ENCODE results near the gene PSEN1. TPM values are rescaled to one million over a fixed set of nuclear protein-coding genes. Genes with fewer than 3 reads are reported as not detected.

The PSEN1 gene
- total RNA-seq, 2 donors from 2014 or later = 100 to 132 TPM

- no peak for ATAC-seq
- DNase-seq = no peak
- intact Hi-C loops (cut with DNase I, micrococcal nuclease) = no loop called here
Observed at GRCh38 chr14:73208390-73208789, 72.1 kb downstream of the PSEN1 start.

- intact Hi-C loops (cut with DNase I, micrococcal nuclease) = no loop called here
- no peak for ATAC-seq
- no peak for DNase-seq
Observed at GRCh38 chr14:73208846-73209245, 72.5 kb downstream of the PSEN1 start.

DNA sequence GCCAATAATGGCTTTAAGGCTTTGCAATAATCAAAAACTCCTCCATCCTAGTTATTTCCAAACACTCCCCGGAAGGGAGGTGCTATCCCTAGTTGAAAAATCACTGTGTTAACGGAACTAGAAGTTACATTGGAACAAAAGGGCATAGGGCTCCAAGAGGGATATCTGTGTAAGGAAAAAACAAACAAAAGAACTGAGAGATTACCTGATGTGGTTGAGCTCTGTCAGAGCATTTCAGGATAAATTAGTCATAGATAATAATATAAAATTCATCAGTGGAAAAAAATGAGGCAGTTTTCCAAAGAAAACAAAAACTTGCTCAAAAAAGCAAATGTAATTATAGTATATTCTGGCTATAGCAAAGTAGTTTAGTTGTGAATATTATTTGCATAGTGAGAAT is 73.6 kb downstream of the PSEN1 start:
- intact Hi-C loops (cut with DNase I, micrococcal nuclease) = no loop called here
- ATAC-seq (no peak), DNase-seq (no peak)

DNA sequence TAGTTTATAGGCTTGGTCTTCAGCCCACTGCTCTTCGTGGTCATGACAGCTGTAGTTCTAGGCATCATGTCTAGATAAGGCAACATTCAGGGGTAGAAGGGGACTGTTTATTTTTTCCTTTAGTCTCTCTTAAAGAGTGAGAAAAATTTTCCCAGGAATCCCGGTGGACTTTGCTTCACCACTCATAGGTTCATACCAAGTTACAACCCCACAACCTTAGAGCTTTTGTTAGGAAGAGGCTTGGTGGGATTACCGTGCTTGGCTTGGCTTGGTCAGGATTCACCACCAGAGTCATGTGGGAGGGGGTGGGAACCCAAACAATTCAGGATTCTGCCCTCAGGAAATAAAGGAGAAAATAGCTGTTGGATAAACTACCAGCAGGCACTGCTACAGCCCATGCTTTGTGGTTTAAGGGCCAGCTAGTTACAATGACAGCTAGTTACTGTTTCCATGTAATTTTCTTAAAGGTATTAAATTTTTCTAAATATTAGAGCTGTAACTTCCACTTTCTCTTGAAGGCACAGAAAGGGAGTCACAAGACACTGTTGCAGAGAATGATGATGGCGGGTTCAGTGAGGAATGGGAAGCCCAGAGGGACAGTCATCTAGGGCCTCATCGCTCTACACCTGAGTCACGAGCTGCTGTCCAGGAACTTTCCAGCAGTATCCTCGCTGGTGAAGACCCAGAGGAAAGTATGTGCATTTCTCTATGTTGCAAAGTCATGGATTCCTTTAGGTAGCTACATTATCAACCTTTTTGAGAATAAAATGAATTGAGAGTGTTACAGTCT is 75.1 kb downstream of the PSEN1 start:
- intact Hi-C loops (cut with DNase I, micrococcal nuclease) = no loop called here
- no peak for ATAC-seq
- DNase-seq = no peak

- intact Hi-C loops (cut with DNase I, micrococcal nuclease) = no loop called here
- no peak for ATAC-seq
- DNase-seq = no peak
Observed at GRCh38 chr14:73216030-73216429, 79.7 kb downstream of the PSEN1 start.

DNA sequence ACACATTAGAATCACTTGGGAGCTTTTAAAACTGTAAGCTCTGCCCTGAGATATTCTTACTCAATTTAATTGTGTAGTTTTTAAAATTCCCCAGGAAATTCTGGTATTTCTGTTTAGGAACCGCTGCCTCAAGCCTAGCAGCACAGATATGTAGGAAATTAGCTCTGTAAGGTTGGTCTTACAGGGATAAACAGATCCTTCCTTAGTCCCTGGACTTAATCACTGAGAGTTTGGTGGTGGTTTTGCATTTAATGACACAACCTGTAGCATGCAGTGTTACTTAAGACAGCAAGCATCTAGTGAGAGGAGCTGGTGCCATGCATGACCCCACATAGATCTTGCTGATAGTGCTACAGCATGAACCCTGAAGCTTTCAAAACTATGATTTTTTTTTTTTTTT is 81.1 kb downstream of the PSEN1 start:
- no peak for DNase-seq
- intact Hi-C loops (cut with DNase I, micrococcal nuclease) = no loop called here
- ATAC-seq = no peak

DNA sequence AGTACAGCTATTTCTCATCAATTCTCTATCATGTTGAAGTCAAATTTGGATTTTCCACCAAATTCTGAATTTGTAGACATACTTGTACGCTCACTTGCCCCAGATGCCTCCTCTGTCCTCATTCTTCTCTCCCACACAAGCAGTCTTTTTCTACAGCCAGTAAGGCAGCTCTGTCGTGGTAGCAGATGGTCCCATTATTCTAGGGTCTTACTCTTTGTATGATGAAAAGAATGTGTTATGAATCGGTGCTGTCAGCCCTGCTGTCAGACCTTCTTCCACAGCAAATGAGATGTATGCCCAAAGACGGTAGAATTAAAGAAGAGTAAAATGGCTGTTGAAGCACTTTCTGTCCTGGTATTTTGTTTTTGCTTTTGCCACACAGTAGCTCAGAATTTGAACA is 83.8 kb downstream of the PSEN1 start:
- intact Hi-C loops (cut with DNase I, micrococcal nuclease) = no loop called here
- no peak for ATAC-seq
- no peak for DNase-seq

- ATAC-seq = no peak
- no peak for DNase-seq
- intact Hi-C loops (cut with DNase I, micrococcal nuclease) = no loop called here
Observed at GRCh38 chr14:73220634-73221033, 84.3 kb downstream of the PSEN1 start.

GRCh38 chr14:73221945-73222344 is 85.6 kb downstream of the PSEN1 start:
- ATAC-seq (no peak), DNase-seq (no peak)
- intact Hi-C loops (cut with DNase I, micrococcal nuclease) = no loop called here

DNA sequence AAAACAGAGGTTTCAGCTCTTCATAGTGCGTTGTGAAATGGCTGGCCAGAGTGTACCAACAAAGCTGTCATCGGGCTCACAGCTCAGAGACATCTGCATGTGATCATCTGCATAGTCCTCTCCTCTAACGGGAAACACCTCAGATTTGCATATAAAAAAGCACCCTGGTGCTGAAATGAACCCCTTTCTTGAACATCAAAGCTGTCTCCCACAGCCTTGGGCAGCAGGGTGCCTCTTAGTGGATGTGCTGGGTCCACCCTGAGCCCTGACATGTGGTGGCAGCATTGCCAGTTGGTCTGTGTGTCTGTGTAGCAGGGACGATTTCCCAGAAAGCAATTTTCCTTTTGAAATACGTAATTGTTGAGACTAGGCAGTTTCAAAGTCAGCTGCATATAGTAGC is 86.7 kb downstream of the PSEN1 start:
- ATAC-seq (peak; percentile 18), DNase-seq (no peak)
- intact Hi-C loops (cut with DNase I, micrococcal nuclease) = no loop called here

- intact Hi-C loops (cut with DNase I, micrococcal nuclease) = no loop called here
- ATAC-seq (no peak), DNase-seq (no peak)
Observed at GRCh38 chr14:73225496-73225895, 89.2 kb downstream of the PSEN1 start.

DNA sequence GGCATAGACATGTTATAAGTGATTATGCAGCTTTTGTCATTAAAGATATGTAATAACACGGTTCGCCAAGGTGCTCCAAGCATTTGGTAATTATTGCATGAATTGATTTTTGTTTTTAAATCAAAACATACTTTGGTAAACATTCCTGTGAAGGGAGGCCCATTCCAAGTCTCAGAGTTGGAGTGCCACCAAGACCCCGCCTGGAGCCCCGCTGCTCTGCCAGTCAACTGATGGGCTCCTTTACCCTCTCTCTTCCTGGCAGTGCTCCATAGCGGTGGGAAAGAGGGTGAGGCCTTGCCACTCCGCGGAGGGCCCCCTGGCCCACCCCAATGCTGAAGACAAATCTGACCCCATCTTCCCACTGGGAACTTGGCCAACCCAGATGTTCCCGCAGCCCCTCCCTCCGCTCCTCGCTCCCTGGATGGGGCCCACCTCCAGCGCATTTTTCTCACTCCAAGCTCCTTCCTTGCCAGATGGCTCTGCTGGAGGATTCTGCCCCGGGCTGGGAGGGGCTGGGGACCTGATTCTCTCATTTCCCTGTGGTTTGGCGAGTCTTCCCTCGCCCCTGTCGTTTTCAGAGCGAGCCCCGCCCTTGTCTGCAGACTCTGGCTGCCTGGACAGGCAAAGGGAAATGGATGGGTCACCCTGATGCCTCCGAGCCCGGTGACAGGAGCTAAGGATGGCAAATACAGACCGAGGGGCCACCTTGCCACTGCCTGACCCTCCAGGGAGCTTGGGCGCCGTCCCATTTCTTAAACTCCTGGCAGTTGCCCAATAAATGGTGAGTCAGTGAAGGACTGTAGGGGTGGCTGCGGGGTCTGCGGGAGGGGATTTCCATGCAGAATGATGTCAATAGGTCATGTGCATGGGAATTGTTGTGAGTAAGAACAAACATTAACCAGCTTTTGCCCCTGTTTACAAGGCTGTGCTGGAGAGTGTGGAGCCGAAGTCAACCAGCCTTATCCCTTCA is 91.8 kb downstream of the PSEN1 start:
- ATAC-seq (peak; percentile 9), DNase-seq (no peak)
- intact Hi-C loops (cut with DNase I, micrococcal nuclease) = no loop called here

DNA sequence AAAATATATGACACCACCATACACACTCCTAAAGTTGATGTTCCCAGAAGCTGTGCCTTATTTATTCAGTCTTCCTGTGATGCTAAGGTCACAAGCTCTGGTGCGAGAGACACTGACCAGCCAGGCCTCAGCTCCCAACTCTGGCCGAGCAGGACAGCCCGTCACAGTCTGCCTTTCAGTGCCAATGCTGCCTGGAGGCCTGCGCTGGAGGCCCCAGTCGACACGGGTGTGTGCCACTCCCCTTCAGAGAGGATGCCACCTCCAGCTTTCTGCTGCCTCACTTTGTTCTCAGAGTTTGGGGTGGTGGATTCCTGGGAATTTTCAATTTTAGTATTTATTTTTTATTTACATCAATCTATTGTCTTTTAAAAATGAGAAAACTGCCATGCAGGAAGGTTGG is 93.7 kb downstream of the PSEN1 start:
- no peak for ATAC-seq
- DNase-seq = no peak
- intact Hi-C loops (cut with DNase I, micrococcal nuclease) = no loop called here

- intact Hi-C loops (cut with DNase I, micrococcal nuclease) = no loop called here
- DNase-seq = no peak
- ATAC-seq = peak; percentile 16
Observed at GRCh38 chr14:73231981-73232851, 95.9 kb downstream of the PSEN1 start.

DNA sequence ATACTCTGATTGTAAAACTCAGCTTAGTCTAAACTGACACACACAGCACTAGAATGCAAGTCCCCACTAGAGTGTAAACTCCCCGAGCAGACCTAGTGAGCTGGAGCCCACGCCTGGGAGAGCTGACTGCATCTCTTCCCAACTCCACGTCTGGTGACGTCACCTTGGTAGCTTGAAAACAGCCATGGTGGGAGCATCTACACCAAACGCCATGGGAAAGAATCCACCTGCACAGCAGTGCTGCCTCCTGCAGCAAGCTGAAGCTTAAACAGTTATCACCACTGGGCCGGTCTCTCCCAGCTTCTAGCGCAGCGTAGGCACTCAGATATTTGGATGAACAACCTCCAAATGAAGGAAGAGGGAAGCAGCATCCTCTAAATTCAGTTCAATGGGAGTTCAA is 96.7 kb downstream of the PSEN1 start:
- no peak for DNase-seq
- intact Hi-C loops (cut with DNase I, micrococcal nuclease) = no loop called here
- no peak for ATAC-seq

DNA sequence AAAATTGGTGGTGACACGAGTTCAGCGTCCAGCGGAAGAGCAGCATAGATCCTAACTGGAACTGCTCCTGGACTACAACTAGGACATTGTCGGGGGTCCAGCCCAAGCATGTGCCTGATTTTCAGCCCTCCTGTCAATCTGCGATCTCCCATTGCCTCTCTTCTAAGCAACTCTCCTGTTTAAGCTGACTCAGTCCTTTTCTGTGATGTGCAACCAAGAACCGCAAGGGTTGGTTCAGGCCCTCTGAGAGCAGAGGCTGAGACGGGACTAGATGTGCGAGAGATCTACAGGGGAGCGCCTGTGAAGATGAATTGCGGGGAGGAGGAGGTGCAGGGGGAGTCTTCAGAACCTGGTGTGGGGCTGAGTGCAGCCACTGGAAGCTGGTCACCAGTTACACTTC is 97.3 kb downstream of the PSEN1 start:
- no peak for ATAC-seq
- intact Hi-C loops (cut with DNase I, micrococcal nuclease) = no loop called here
- DNase-seq = no peak

DNA sequence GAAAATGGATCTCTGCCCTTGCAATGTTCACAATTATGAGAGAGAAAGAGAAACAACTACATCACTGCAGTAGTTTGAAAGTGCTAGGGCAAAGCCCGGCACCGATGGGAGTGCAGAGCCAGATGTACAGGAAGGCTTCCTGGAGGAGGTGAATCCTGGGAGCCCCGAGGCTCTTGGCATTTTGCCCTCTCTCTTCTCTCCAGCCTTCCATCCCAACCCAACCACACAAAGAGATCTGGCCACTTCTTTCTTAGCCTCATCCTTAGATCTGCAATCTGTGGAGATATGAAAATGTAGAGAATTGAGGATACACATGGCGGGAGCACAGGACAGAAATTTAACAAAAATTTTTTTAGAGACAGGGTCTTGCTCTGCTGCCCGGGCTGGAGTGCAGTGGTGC is 97.7 kb downstream of the PSEN1 start:
- DNase-seq (no peak), ATAC-seq (no peak)
- intact Hi-C loops (cut with DNase I, micrococcal nuclease) = no loop called here

DNA sequence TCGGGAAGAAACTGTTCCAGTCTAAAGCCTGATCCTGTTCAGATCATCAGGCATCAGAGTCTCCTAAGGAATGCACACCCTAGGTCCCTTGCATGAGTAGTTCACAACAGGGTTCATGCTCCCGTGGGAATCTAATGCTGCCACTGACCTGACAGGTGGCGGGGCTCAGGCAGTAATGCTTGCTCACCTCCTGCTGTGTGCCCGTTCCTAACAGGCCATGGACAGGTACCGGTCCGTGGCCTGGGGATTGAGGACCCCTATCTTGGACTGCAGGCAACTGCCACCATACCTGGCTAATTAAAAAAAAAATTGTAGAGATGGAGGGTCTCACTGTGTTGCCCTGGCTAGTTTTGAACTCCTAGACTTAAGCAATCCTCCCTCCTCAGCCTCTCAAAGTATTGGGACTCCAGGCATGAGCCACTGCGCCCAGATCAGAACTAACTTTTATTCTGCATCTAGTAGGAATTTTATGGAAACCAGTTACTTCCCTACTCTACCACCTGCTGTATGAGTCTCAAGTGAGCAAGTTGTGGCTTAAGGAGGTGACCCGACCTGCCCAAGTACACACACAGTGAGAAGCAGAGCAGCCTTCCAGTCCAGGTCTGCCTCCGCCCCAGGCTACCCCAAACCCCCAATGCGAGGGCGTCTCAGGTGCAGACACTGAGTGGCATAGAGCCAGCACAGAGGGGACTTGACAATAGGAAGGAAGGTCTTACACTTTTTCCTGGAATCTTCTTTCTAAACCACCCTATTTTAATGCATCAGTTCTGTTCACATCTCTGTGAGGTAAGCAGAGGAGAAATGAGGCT is 98.5 kb downstream of the PSEN1 start:
- ATAC-seq (no peak), DNase-seq (no peak)
- intact Hi-C loops (cut with DNase I, micrococcal nuclease) = no loop called here
